HG02885 (cell line): ENCODE measurements around the gene YJEFN3.

Experiments
- ATAC-seq: cut with Tn5 transposase; IDR thresholded peaks from one replicate; pipeline ENCODE4 v1.9.1; 2021; ENCODE audit warnings: mild to moderate bottlenecking; ENCODE audit not compliant: unreplicated experiment, poor library complexity

The YJEFN3 gene

DNA sequence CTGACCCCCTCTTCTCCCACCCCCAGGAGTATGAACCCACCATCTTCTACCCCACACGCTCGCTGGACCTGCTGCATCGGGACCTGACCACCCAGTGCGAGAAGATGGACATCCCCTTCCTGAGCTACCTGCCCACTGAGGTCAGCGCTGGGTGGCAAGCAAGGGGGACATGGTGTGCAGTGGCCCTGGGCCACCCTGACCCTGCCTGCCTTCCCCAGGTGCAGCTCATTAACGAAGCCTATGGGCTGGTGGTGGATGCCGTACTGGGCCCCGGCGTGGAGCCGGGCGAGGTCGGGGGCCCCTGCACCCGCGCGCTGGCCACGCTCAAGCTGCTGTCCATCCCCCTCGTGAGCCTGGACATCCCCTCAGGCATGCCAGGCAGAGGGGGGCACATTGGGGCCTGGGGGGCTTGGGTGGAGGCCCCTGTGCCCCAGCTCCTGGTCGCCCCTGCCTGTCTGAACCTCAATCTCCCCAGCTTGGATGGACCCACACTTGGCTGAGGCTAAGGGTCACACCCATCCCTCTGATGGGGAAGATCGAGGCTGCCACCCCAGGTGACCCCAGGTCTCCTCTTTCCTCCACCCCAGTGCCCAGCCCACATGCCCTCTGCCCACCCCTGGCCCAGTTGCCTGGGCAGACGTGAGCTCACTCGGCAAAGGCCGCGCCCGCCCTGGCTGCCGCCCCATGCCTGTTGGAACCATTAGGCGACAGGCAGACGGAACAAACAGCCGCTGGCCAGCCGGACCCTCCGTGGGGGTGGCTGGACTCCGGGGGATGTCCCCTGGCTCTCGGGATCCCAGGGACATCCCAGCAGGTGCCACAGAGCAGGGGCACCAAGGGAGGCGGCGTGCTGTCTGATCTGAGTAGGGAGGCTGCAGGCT lies 6.8 kb downstream of the YJEFN3 start:
- no peak for ATAC-seq

DNA sequence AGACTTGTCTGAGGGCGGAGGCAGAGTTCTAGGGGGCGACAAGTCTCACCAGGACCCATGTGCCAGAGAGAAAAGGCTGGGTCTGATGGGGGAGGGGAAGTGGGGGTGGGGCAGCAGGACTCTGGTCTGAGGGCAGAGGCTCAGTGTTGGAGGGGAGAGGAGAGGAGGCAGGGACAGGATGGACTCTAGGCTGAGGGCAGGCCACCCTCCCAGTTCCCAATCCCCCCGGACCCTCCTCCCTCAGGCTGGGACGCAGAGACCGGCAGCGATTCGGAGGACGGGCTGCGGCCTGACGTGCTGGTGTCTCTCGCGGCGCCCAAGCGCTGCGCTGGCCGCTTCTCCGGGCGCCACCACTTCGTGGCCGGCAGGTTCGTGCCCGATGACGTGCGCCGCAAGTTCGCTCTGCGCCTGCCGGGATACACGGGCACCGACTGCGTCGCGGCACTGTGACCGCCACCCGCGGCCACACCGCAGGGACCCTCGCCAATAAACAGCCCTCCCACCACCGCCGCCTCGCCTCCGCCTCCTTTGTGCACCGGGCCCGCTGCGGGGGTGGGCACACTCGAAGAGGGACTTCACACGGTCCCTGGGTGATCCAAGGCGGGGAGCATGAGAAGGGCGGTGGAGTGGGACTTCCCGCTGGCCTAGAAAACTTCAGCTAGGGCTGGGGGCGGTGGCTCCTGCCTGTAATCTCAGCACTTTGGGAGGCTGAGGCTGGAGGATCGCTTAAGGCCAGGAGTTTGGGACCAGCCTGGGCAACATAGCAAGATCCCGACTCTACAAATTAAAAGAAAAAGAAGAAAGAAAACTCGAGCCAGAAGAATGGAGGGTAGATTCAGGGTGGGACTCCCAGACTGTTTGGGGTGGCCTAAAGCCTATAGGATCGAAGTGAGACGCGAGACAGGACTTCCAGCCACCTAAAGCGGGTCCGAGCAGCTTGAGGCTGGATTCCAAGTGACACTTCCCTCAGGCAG lies 8.7 kb downstream of the YJEFN3 start:
- no peak for ATAC-seq

- ATAC-seq, result no peak
Measured at GRCh38 chr19:19538061-19538784, 9.5 kb downstream of the YJEFN3 start, which contains the start of gene CILP2. Gene CILP2 (plus strand): TSS chr19:19538265. CDS start chr19:19538350, 85 bp downstream.

DNA sequence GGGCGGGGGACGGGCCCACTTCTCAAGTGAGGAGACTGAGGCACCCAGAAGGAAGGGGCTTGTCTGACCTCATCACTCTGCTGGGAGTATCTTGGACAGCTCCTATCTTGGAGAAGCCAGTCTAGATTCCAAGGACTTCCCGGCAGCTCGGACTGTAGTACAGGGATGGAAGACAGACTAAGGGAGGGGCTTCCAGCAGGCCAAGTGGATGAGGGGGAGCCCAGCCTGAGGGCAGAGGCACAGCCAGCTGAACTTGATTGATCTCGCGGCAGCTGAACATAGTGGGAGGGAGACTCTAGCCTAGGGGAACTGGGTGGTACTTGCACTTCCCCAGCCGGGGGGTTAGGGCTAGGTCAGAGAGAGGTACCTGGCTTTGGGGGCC lies 10.1 kb downstream of the YJEFN3 start:
- ATAC-seq, result no peak

GRCh38 chr19:19539698-19540063 lies 11.0 kb downstream of the YJEFN3 start:
- no peak for ATAC-seq

GRCh38 chr19:19540064-19540714 lies 11.5 kb downstream of the YJEFN3 start:
- no peak for ATAC-seq

DNA sequence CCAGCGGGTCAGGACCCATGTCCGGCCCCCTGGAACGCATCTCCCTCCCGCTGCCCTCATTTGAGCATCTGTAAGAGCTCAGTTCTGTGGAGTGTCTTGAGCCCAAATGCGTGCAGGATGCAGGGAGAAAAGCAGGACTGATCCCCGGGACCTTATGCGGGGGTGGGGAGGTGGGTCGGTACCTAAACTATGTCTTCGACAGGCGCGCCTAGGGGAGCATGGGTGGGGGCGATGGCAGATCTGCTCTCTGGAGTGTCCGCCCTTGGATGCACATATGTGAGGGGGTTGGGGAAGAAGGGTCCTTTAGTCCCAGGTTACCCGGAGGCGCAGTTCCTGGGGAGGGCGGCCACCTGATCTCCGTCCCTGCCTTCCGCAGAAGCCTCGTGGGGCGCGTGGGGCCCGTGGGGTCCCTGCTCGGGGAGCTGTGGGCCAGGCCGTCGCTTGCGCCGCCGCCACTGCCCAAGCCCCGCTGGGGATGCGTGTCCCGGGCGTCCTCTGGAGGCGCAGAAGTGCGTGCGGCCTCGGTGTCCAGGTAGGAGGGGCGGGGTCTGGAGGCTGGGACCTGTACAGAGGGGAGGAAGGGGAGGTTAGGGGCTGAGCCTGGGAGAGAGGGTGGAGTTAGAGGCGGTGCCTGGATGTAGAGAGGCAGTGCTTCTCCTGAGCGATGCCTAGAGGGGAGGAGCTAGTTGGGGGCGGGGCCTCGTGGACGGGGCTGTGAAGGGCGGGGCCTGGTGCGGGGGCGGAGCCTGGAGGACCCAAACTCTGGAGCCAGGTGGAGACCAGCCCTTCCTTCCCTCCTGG lies 12.2 kb downstream of the YJEFN3 start:
- peak; percentile 77 for ATAC-seq

DNA sequence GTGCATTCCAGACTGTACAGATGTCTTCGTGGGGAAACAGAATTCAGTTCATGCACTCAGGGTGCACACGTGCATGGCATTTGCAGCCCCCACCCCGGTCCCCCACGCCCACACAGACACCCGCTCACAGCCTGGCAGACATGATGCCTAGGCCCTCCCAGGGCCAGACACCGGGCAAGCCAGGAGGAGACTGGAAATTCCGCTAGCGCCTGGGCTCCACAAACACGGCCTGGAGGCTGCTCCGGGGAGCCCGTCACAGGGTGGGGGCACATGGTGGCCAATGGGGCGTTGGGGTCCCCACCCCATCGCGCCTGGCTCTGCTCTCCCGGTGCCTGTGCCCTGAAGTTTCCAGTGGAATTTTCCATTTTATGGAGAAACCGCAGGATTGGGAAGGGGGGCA lies 12.9 kb downstream of the YJEFN3 start:
- no peak for ATAC-seq

DNA sequence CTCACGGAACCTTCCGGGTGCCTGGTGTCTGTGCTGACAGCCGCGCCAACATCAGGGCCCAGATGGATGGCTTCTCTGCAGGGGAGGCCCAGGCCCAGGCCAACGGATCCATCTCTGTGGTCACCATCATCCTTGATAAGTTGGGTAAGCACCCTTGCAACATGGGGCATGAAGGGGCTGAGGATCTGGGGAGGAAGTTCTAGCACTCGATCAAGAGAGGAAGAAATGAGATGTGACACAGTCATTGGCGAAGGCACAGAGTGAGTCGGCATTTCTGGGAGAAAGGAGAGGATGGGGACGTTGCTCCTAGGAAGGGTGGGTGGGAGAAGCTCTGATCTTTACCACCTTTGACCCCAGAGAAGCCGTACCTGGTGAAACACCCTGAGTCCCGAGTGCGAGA lies 13.8 kb downstream of the YJEFN3 start:
- no peak for ATAC-seq

GRCh38 chr19:19543101-19543500 lies 14.4 kb downstream of the YJEFN3 start:
- ATAC-seq, result no peak

GRCh38 chr19:19543640-19544039 lies 14.9 kb downstream of the YJEFN3 start:
- no peak for ATAC-seq

DNA sequence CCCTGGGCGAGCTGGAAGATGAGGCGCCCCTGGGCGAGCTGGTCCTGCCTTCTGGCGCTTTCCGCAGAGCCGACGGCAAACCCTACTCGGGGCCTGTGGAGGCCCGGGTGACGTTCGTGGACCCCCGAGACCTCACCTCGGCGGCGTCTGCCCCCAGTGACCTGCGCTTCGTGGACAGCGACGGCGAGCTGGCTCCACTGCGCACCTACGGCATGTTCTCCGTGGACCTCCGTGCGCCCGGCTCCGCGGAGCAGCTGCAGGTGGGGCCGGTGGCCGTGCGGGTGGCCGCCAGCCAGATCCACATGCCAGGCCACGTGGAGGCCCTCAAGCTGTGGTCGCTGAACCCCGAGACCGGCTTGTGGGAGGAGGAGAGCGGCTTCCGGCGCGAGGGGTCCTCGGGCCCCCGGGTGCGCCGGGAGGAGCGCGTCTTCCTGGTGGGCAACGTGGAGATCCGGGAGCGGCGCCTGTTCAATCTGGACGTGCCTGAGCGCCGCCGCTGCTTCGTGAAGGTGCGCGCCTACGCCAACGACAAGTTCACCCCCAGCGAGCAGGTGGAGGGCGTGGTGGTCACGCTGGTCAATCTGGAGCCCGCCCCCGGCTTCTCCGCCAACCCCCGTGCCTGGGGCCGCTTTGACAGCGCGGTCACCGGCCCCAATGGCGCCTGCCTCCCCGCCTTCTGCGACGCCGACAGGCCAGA lies 15.7 kb downstream of the YJEFN3 start:
- no peak for ATAC-seq

DNA sequence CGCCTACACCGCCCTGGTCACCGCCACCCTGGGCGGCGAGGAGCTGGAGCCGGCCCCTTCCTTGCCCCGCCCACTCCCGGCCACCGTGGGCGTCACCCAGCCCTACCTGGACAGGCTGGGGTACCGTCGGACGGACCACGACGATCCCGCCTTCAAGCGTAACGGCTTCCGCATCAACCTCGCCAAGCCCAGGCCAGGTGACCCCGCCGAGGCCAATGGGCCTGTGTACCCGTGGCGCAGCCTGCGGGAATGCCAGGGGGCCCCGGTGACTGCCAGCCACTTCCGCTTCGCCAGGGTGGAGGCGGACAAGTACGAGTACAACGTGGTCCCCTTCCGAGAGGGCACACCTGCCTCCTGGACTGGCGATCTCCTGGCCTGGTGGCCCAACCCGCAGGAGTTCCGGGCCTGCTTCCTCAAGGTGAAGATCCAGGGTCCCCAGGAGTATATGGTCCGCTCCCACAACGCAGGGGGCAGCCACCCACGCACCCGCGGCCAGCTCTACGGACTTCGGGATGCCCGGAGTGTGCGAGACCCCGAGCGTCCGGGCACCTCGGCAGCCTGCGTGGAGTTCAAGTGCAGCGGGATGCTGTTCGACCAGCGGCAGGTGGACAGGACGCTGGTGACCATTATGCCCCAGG lies 16.4 kb downstream of the YJEFN3 start:
- no peak for ATAC-seq

- ATAC-seq, result no peak
Measured at GRCh38 chr19:19545707-19546106, 17.0 kb downstream of the YJEFN3 start.

GRCh38 chr19:19546751-19547162 lies 18.0 kb downstream of the YJEFN3 start:
- no peak for ATAC-seq

DNA sequence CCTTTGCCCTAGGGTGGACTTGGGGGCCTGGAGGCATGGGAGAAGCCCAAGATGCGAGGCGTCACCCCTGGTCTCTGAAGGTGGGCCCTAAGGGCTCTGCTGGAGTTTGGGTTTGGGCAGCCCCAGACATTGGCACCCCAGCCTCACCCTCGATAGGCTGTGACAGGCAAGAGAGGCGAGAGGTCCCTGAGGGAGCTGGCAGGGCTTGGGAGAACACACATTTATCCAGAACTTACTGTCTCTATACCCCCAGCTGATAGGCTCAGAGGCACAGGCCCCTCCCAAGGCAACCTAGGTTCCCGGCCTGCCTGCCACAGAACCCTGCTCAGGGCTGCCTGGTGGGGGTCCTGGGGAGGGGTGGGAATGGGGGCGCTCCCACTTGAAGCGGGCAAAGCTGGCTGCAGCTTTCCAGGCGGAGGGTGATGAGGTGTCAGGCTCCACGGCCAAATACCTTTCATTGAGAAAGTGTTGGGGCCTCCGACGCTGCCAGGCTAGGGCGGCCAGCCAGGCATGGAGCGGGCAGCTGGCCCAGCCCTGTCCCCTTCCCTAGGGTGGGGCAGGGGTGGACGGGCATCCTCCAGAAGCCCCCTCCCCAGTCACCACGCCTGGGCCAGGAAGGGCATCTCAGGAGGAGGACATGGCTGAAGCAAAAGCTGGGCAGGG lies 19.1 kb downstream of the YJEFN3 start:
- ATAC-seq, result no peak

GRCh38 chr19:19548915-19549759 lies 20.4 kb downstream of the YJEFN3 start:
- no peak for ATAC-seq
